HG03060 (cell line): Measurements from ENCODE around the gene MSI2.

Experiments
- ATAC-seq: cut with Tn5 transposase; IDR thresholded peaks from one replicate; pipeline ENCODE4 v1.9.1; 2021; ENCODE audit warnings: low read depth, moderate number of reproducible peaks; ENCODE audit not compliant: unreplicated experiment

The MSI2 gene

DNA sequence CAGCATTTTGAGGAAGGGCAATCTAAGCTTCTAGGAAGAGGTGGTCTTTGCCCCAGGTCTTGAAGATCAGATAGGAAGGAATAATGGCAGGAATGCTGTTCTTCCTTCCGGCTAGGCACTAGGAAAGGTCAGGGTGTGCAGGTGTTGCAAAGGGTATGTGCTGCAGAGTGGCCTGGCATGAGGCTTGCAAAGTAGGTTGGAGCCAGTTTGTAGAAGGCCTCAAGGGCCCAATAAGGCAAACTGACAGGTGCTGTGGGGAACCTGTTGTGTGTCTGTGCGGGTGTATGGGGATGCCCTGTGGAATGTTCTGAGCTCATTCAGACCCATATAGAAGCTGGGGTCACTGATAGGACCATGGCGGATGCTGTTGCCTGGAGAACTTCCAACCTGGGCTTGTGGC is 12.7 kb downstream of the MSI2 start:
- ATAC-seq, result no peak

DNA sequence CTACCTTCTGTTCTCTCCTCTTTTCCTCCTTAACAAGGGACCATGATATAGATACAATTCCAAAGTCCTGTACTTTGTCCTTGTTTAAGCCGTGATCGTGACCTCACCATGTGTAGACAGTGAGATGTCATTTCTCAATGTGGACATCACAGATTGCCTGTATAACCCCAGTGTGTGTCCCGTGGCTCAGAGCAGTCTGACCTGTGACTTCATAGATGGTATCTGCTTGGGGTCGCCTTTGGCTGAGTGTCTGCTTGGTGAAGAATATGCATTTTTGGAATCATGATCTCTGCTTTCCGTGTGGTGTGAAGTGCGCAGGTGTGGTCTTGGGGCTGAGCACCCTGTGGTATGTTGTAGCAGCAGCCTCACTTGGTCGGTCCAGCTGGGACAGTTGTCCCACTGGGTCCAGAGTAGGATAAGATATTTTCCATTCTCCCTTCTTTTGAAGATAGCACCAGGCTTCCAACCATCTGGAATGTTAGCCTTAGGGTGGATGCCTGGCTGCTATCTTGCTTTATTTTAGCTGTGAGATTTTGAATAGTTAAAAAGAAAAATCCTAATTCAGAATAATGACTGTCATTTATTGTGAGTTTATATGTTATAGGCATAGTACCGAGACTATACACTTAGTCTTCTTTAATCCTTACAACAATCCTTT is 13.4 kb downstream of the MSI2 start:
- ATAC-seq, result no peak

DNA sequence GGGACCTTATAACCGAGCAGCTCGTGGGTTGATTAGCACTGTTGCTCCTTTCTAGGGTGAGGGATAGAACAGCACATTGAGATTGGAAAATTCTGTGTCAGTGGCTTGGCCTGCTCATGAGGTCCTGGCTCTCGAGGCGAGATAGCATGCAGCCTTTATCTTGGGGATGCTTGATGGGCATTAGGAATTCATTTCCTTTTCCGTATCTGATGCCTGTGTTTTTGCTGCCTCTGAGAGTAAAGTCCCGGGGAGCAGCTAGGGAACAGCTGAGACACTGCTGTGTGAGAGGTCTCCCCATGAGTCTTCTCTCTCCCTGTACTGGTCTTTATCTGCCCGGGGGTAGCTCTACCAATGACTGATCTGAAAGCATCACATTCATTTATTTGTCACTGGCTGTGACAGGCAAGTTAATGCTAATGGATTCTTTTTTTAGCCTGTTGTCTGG is 14.5 kb downstream of the MSI2 start:
- no peak for ATAC-seq

DNA sequence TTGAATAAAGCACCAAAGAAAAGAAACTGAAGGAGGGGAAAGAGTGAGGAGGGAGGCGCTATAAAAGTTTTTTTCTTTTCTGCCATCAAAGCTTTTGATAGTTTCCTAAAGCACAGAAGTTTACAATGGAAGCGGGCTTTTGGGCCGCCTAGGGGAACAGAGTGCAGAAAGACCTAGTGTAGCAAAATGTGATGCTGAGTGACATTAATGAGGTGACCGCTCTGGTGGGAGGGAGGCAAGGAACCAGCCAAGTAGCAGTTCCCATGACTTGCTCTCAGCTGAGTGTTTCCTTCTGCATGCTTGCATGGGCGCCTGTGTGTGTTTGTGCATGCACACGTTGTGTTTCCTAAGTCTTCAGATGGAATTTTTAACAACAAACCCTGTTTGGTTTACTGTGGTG is 15.5 kb downstream of the MSI2 start:
- ATAC-seq, result no peak

DNA sequence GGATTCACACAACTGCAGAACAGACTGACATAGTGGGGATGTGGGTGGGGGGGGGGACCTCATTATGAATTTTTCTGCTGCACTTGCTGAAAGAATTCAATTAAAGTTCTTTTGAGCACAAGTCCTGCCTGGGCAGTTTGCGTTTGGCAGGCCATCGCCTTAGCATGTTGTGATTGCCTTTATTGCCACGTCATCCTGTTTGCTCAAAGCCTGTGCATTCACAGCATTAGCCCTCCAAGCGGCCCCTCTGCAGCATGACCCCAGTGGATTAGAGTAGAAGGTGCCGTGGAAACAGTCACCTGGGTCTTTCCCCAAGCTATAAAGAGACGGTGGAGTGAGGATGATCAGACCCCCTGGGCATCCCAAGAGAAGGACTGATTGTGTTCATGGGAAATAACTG is 17.2 kb downstream of the MSI2 start:
- ATAC-seq, result no peak

DNA sequence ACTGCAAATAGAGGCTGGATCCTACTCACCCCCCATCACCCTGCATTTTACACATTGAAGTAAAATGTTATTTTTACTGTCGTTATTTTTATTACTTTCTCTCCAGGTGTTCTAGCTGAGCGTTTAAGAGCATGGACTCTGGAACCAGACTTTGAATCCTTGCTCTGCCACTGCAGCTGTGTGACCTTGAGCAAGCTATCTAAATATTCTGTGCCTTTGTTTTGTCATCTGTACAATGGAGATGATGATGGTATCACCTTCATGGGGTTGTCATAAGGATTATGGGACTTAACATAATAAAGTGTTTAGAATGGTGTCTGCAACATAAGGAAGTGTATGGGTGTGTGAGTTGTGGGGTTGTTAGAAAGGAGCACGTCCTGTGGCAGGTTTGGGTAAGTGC is 17.8 kb downstream of the MSI2 start:
- ATAC-seq, result no peak

DNA sequence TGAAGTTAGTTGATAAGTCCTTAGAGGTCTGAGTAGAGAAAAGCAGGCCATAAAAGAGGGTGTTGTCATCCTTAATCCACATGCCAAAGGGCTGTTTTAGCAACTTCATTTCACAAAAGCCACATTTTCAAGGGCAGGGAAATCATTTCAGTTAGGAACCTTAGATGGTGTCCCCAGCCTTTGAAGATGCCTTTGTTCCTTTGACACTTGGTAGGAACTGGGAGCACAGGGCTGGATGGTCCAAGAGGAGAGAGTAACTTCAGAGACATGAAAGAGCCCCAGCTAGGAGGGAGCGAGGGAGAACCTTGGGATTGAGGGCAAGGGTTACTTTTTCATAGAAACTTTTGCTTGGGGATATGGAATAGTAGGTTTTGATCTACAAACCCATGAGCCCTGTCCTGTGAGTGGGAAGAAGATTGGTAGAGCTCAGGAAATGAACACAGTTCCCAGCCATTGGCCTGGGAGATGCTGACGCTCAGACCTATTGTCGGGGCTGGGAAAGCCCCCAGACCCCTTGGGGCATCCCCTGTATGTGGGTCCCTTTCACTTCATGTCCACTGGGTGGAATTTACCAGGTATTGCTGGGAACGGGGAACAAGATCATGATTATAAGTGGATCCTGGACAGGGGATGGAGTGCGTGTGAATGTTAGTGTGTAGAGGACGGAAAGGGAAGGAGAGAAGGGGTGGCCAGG is 18.9 kb downstream of the MSI2 start:
- no peak for ATAC-seq

DNA sequence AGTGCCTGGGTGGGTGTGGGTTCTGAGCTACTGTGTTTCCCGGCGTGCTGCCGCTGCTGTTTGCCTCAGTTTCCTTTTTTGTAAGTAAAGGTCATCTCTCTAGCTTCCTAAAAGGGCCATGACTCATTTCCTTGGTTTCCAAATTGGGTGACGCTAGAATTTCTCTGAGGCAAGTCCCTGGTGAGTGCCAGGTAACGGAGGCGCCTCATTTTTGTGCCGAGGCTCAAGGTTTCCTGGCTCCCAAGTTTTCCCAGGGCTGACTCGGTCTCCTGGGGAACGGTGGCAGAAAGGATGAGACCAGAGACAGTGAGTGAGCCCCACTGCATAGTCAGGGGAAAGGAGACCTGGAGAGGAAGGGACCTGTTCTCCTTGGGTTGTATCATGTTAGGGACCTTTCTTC is 20.3 kb downstream of the MSI2 start:
- ATAC-seq, result no peak

DNA sequence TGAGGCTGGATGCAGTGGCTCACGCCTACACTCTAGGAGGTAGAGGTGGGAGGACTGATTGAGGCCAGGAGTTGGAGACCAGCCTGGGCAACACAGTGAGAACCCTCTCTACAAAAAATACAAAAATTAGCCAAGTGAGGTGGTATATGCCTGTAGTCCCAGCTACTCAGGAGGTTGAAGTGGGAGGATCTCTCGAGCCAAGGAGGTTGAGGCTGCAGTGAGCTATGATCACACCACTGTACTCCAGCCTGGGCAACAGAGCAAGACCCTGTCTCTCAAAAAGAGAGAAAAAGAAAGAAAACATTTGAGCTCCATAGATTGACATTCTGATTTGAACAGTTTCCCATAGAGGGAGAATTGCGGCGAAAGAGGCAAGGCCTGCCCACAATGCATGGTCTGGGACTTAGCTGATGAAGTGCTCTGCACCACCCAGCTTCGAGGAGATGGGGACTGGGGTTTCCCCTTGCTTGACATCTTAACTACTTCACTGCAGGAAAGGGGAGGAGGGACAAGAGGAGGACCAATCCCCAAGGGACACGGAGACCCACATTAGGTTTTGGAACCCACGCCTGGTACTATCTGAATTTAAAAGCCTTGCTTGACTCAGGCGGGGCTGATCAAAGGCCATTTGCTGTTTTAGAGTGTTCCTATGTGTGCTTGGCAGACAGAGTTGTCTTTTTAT is 21.7 kb downstream of the MSI2 start:
- no peak for ATAC-seq

DNA sequence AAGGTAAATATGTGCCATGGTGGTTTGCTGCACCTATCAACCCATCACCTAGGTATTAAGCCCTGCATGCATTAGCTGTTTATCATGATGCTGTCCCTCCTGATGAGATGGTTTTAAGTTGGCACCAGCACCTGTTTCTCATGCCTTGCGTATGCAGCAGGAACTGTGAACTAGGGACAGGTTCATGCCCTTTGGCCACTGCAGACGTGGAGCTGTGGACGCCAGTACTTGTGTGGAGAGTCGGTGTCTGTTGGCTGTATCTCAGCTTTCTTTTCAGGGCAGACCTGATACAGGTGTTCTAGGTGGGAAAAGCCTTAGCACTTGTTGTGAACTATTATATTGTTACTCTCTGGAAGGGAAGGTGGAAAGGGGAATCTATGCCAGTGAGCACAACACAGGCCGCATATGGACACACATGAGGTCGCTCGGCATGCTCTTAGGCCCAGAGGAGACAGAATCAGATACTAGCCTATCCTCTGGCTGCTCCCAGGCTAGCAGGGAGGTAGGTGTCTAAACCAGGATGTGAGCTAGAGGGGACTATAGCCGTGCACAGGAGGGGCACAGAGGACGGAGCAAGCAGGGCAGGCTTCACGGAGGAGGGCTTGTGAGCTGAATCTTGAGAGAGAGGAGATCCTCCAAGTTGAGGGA is 22.5 kb downstream of the MSI2 start:
- no peak for ATAC-seq

DNA sequence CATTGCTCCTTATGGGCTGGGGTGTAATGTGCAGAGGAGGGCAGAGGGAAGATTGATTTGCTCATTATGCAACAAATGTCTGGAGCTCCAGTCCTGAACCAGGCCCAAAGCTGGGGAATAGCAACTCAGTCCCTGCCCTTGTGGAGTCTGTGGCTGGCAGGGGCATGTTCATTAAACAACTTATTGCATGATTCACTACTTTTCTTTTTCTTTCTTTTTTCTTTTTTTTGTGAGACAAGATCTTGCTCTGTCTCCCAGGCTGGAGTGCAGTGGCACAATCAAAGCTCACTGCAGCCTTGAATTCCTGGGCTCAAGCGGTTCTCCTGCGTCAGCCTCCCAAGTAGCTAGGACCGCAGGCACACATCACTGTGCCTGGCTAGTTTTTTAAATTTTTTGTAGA is 23.1 kb downstream of the MSI2 start:
- ATAC-seq, result no peak

DNA sequence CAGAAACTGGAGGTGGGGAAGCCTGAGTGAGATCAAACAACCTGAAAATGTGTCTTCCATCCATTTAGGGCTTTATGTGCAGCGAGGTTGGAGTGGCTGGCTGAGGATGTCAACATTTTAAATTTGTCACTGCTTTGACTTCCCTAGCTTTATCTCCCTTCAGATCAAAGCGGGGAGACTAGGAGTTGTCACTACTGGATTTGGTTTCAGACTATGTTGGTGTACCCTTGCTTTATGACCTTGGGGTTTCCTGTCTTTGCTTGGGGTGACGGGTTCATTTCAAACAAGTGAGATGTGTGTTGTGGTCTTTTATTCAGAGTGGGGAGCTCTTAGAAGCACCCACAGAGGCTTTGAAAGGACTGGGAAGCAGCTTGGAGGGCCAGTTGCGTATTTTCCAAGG is 25.6 kb downstream of the MSI2 start:
- ATAC-seq, result no peak

DNA sequence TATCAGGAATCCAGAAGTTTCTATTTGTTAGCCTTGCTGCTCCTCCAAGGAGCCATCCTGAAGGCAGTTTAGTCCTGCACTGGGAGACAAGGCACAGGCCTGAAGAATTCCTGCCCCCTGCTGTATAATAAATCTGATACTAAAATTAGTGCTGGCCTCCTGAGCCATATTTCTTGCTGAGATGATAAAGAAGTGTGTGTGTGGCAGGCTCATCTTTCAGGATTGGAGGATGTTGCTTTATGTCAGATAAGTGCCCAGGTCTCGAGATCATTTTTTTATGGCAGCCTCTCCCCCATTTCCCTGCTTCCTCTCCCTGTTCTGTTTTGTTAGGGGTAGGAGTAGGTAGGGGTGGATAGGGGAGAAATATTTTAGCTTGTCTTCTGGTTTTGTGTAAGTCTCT is 26.0 kb downstream of the MSI2 start:
- ATAC-seq, result no peak

DNA sequence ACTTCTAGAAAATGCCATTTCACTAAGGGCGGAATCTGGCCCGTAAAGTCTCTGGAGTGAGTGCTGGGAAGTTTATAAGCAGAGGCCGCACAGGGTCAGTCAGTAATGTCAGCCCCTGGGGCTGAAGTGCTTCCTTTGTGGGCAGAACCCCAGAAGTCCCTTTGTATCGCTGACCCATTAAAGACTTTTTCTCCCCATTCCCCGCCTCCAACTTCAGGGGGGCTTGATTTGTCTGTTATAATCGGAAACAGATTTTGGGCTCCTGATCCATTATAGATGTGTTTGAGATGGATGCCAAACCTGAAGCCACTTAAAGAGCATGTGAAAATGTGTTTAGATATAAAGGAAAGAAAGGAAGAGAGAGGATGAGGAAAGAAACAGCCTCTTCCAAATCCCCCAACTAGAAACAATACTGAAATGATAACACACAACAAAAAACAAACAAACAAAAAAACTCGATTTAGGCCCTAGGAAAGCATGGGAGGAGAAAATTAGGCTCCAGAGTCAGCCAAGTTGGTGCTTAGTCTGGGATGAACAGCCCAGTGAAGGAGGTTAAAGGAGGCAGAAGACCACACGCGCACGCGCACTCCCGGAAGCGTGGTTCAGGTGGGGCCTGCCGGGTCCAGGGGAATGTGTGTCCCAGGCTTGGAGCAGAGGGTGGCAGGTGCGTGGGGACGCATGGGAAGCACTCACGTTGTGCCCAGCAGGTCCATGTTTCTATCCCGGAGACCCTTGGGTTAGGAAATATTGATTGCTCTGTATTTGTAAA is 27.1 kb downstream of the MSI2 start:
- no peak for ATAC-seq

DNA sequence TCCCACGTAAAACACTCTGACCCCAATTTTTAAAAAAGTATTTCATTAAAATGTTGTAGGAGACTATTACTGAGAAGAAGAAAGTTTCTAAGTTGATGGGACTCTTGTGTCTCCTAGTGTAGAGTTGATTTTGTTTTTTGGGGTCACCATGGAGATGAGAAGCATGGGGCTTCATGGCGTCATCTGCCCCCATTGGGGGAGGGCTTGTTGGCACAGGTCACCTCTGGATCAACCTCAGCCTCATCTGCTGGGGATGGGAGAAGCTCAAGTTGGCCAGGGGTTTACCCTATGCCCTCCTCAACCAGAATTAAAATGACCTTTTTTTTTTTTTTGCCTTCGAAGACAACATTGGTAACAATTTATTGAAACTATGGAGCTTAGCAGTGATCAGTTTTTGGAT is 28.3 kb downstream of the MSI2 start:
- no peak for ATAC-seq

DNA sequence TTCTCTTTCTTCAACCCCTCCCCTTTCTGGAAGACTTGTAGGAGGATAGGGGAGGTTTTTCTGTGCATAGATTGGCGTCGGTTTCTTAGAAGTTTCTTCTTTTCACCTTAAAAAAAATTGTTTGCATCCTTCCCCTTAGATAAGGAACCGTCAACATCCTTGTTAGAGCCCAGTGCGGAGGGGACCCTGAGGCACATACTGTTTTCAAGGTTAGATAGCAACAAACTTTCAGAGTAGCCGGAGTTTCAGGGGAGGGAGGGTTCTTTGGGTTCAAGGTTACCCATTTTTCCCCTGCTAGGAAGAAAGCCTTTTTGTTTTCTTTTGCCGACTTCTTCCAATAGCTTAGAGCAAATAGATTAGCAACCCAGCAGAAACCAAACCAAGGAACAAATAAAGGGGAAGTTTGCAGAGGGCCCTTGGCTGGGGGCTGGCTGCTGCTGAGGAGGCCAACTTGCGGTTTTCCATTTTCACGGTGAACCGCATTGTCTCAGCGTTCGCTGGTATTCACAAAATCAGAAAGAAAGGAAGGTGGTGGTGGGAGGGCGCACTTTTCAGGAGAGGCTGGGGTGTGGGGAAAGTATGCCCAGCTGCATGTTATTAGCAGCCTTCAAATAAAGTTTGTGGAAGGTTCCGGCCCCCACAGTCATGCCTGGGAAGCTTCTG is 28.8 kb downstream of the MSI2 start:
- ATAC-seq, result no peak

DNA sequence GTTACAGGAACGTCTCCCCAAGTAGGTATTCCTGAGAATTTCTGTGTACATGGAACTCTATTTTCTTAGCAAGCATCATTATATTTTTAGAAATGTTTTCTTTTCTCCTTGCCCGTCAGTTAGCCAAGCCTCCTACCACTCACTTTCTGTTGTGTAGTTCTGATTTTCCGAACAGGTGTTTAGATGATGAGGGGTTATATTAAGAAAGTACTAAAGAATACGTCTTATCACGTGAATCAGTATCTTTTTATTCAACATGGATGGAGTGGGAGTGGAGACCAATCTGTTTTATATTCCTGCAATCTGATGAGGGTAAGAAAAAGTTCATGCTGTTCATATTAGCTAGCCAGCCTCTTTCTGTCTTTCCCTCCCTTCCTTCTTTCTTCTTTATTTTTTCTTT is 29.4 kb downstream of the MSI2 start:
- ATAC-seq, result no peak

DNA sequence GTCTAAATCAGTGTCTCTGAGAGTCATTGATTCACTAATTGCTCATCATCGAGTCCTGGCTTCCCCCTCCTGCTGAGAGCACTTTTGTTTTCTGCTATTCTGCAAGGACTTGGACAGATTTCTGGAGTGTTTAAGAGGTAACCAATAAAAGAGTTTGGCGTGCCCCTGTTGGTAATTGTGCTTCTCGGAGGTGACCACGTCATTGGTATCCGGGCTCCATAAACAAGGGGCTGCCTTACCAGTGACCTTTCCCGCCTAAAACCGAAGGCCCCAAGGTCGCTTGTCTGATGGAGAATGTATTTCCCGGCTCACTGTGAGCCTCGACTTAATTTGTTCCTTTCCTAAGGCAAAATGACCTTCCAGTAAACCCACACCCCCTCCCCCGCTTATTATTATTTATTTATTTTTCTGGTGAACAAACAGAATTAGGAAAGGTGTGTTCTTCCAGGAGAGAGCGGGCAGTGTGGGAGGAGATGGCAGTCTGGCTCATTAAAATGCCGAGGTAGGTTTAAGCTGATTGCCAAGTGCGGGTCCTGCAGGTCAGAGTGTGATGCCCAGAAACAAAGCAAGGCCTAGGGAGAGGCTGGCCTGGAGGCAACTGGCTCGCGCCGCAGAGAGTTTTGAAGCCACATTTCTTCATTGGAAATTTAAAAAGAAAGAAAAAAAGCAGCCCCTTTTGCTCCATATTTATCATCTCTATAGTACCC is 30.2 kb downstream of the MSI2 start:
- no peak for ATAC-seq

DNA sequence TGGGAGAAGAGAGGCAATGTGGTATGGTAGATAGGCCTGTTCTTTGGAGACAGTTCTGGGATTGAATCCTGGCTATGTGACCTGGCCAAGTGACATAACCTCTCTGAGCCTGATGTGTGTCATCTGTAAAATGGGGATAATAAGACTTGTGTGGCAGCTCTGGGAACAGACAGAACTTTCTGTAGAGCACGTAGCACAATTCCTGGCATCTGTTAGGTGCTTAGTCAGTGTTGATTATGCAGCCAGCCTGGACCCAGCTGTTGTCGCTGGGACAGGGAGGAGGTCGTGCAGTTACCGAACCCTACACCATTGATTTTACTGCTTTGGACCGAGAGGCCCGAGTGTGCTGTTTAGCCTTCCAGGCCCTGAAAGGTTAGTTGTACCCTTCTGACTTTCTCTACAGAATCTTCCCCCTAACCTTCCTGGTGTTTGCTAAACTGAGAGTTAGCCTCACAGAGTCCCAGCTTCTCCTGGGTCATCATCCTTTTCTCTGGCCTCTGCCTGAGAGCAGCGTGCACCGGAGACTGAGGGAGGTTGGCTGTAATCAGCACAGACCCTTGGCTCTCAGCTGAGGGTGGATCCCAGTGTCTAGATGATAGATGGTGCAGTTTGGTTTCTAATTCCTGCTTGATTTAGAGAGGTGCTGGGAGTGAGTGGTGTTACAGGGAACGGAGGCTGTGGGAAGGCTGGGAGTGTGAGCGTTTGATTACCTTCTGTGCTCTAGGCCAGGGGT is 31.9 kb downstream of the MSI2 start:
- ATAC-seq, result no peak
